GM11168 (cell line): ENCODE results near the gene NLRX1.
"Not testable (repeated sequence)": the region's sequence is repeated elsewhere in the genome, so short reads cannot be mapped to it uniquely, and the experiment has no call there.

ENCODE experiments used
- in situ Hi-C: fragments of 300-500 bp; cut with MboI; formaldehyde crosslinking; loops from one replicate; pipeline ENCODE4 v1.12.0; 2022; ENCODE audit warnings: low sequenced_read_pairs; ENCODE audit not compliant: unreplicated experiment

Gene NLRX1

DNA sequence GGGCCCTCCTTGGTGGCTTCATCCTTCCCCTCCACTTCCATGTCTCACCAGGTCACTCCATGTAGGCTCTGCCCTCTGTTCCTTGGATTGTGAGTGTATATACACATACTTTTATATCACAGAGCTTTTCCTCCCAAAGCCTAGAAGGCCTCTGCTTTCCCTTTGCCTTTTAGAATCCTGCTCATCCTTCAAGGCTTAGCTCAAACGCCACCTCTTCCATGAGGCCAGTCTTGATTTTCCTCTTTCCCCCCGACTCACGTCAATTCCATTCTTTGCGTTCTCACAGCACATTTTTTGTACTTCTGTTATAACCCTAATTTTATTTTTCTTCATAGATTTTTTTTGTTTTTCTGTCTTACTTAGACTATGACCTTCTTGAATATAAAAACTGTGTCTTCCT, 15.9 kb upstream of the NLRX1 start:
- in situ Hi-C loops = no loop called here

DNA sequence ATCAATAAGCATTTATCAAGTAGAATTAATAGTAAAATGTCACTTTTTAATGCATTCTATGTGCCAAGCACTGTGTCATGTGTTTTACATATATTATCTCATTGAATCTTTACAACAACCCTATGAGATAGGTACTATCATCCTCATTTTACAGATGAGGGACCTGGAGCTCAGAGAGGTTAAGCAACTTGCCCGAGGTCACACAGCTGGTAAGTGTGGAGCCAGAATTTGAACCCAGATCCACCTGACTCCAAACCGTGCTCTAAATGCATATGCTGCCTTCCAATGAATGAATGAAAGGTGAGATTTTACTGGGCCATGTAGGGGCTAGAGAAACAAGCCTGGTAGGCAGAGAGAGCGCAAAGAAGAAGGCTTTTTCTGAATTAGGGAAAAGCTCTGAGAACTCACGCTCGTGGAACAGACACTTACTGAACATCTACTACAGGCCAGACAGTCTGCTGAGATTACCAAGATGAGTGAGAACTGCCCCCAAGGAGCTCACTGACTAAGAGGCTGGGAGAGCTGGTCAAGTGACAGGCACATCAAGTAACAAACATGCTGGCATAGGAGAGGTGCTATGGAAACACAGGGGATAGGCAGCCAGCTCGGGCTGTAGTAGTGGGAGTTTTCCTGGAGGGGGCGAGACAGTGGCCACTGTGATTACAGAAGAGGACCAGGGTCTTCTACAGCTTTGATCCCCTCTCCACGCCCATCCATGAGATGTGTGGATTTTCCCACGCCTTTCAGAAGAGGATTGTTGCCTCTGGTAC, 15.3 kb upstream of the NLRX1 start:
- in situ Hi-C loops = no loop called here

DNA sequence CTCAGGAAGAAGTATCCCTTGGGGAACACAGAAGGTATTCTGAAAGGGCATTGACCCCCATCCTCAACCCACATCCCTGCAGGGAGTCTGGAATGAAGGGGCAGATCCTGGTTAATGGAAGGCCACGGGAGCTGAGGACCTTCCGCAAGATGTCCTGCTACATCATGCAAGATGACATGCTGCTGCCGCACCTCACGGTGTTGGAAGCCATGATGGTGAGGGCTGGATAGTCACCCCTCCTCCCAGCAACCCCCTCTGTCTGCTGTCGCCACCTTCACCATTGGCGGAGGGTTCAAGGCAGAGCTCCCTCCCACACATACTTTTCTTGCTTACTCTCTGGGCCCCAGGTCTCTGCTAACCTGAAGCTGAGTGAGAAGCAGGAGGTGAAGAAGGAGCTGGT, 14.3 kb upstream of the NLRX1 start:
- in situ Hi-C loops = no loop called here

DNA sequence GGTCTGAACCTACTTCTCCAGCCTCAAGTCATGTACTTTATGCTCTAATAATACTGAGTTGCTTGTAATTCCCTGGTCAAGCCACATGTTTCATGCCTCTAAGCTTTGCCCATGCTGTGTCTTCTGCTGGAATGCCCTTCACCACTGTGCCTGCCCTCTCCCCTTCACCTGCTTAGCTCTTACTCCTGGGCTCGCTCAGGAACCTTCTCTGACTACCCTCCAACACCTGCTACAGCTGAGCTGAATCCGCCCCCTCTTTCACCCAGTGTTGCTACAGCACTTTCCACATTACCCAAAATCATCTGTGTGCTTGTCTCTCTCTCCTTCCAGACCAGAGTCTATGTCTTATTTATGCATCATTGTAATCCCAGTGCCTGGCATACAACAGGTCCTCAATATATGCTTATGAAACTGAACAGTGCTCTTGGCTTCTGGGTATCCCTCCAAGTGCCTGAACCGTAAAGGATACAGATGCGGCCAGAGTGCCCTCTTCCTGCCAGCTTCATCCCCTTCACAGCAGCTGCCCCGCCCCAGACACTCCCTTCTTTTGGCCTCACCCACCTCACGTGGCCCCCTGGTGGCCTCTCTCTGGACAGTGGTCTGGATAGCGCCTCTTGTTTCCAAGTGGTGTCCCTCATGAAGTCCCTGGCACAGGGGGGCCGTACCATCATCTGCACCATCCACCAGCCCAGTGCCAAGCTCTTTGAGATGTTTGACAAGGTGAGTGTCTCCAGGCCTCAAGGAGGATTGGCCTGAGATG, 12.6 kb upstream of the NLRX1 start:
- in situ Hi-C loops = no loop called here

DNA sequence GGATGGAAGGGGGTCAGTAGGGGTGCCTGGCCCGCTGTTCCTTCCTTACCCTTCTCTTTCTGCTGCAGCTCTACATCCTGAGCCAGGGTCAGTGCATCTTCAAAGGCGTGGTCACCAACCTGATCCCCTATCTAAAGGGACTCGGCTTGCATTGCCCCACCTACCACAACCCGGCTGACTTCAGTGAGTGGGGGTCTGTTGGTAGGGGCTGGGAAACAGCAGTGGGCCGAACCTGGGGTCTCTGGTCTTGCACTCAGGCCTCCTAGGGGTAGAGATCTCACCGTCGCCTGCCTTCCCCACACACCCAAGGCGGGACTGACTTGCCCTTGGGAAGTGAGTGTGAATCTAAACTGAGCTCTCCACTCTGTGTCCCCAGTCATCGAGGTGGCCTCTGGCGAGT, 12.0 kb upstream of the NLRX1 start:
- in situ Hi-C loops = no loop called here

DNA sequence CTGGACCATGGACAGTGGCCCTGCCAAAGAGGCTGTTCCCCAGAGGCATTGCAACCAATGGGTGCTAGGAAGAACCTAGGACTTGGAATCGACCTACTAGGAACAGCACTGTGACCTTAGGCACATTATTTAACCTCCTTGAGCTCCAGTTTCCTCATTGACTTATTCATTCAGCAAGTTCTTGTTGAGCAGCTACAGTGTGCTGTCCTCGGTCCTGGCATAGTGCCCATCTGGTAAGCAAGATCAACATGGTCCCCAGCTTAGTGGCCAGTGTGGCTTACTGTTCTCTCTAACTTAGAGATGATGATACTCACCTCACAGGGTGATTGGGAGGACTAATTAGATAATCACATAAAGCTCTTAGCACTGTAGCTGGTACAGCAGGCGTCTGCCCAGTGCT, 11.5 kb upstream of the NLRX1 start:
- in situ Hi-C loops = no loop called here

DNA sequence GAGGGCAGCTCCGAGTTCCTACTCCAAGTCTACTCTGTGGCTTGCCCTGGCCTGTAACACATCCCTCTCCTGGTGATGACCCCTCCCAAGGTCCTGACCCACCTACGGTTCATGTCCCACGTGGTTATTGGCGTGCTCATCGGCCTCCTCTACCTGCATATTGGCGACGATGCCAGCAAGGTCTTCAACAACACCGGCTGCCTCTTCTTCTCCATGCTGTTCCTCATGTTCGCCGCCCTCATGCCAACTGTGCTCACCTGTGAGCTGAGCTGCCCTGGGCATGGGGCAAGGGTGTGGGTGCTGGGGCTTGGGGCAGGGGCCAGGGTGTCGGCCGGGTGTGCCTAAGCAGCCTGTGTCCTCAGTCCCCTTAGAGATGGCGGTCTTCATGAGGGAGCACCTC, 10.1 kb upstream of the NLRX1 start:
- in situ Hi-C loops = no loop called here

DNA sequence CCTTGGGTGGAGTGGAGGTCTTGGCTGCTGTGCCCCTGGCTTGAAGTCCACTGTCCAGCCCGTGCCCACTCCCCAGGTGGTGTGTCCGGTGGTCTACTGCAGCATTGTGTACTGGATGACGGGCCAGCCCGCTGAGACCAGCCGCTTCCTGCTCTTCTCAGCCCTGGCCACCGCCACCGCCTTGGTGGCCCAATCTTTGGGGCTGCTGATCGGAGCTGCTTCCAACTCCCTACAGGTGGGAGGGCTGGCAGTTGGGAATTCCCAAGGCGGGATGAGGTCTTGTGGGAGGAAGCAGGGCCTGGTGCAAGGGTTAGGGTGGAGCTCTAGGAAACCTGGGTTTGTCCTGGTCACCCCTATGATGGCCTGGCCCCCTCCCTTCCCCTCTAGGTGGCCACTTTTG, 8.4 kb upstream of the NLRX1 start:
- in situ Hi-C loops = no loop called here

DNA sequence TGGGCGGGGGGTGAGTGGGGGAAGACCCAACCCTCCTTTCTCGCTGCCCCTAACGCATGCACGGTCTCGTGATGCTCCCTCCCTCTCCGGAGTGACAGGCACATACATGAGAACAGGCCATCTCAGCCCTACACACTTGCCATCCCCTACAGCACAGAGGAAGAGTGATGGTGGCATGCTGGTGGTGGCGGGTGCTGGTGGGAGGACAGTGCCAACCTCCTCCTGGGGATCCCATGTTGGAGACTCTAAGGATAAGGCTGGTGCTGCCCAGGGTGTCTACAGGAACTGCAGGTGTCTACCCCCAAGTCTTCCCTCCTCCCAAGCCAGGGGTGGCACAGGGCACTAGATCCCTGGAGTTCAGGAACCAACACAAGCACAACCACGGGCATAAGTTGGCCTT, 6.7 kb upstream of the NLRX1 start:
- in situ Hi-C loops = no loop called here

DNA sequence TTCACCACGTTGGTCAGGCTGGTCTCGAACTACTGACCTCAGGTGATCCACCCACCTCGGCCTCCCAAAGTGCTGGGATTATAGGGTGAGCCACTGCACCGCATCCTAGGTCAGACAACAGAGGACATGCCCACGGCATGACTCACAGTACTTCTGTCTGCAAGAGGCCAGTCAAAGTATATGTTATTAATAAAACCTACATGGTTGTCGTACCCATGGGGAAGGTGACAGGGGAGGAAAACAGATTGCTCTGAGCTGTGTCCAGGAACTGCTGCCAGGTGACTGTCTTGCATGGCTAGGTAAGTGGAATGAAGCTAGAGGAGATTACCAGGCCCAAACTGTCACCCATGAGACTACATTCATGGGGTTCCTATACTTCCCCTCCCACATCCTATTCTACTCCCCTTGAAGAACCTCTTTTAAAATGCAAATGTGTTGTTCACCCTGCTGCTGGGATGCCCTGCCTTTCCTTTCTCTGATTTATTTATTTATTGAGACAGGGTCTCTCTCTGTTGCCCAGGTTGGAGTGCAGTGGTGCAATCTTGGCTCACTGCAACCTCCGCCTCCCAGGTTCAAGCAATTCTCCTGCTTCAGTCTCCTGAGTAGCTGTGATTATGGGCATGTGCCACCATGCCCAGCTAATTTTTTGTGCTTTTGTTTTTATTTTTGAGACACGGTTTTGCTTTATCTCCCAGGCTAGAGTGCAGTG, 2.0 kb upstream of the NLRX1 start:
- in situ Hi-C loops = no loop called here

DNA sequence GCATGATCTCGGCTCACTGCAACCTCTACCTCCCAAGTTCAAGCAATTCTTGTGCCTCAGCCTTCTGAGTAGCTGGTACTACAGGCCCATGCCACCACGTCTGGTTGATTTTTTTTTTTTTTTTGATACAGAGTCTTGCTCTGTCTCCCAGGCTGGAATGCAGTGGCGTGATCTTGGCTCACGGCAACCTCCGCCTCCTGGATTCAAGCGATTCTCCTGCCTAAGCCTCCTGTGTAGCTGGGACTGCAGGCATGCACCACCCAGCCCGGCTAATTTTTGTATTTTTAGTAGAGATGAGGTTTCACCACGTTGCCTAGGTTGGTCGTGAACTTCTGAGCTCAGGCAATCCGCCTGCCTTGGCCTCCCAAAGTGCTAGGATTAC, 1.5 kb upstream of the NLRX1 start:
- in situ Hi-C loops = not testable (repeated sequence)

DNA sequence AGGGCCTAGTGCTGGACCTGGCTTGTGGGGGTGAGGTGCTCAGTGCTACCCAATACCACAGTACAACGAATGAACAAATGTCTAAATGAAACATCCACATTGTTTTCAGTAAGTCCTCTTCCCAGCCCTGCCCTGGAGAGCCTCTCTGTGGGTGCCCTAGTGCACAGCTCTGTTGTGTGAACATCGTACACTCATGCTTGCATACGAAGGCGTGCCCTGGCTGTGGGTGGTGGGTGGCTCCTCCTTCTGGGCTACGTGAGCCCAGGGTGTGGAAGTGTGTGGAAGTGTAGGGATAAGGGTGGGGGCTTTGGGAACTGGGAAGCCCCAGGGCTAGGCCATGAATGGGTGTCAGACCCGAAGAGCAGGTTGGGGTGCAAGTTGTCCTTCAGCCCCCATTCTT, 592 bp upstream of the NLRX1 start:
- in situ Hi-C loops = no loop called here

DNA sequence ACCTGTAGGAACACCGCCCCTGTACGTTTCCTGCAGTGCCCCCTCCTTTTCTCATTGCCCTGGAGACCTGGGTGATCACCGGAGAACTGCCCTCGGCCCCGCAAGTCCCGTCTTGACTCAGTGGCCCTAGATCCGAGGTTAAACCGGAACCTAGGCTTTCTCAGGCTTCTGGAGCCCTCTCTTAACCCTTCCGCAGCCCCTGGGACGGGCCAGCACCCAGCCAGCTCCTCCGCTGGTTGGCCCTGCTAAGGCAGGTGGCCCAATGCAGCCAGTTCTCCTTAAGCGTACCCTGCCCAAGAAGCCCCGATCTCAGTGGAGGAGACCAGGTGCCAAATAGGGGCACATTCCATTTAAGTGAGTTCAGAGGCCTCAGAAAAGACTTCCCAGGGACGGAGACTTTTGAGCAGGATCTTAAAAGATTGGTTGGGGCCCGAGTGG, 776 bp downstream of the NLRX1 start:
- in situ Hi-C loops = no loop called here

DNA sequence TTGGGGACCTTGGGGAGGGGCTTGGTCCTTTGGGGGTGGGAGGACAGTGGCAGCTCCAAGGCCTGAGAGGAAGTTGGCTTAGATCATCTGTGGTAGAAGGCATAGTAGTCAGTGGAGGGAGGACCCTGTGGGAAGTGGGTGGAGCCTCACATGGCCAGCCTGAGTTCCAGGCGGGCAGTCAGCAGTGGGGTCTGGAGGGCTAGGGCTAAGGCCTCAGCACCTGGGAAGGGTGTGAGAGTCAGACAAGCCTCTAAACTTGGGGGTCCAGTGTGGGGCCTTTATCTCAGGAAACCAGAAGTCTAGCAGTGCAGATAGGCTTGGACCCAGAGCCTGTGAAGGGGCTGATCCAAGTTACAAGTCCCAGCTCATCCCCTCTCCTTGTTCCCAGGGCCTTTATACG, 4.0 kb downstream of the NLRX1 start:
- in situ Hi-C loops = no loop called here

DNA sequence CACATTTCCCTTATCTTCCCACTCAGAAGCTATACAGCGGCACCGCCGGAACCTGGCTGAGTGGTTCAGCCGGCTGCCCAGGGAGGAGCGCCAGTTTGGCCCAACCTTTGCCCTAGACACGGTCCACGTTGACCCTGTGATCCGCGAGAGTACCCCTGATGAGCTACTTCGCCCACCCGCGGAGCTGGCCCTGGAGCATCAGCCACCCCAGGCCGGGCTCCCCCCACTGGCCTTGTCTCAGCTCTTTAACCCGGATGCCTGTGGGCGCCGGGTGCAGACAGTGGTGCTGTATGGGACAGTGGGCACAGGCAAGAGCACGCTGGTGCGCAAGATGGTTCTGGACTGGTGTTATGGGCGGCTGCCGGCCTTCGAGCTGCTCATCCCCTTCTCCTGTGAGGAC, 4.9 kb downstream of the NLRX1 start:
- in situ Hi-C loops = no loop called here

DNA sequence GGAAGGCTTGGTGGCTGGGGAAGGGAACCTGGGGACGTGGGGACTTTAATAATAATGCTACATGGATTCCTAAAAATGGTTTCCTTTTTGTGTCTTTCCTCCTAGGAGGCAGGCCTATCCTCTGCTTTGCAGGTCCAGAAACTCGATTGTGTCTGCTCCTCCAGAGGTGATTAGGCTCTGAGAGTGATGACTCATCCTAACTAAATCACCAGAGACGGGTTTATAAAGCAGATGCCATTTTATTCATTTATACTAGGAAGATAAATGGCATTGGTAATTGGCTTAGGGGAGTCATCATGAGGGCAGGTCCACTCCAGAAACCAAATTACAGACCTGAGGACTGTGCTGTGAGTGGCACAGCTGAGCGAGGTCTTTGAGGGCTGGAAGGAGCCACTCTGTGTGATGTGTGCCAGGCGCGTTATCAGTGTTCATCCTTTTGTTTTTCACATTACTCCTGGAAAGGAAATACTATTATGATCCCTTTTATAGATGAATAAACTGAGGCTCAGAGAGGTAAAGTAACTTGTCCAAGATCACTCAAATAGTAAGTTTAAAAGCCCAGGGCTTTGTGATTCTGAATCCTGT, 7.1 kb downstream of the NLRX1 start:
- in situ Hi-C loops = no loop called here

DNA sequence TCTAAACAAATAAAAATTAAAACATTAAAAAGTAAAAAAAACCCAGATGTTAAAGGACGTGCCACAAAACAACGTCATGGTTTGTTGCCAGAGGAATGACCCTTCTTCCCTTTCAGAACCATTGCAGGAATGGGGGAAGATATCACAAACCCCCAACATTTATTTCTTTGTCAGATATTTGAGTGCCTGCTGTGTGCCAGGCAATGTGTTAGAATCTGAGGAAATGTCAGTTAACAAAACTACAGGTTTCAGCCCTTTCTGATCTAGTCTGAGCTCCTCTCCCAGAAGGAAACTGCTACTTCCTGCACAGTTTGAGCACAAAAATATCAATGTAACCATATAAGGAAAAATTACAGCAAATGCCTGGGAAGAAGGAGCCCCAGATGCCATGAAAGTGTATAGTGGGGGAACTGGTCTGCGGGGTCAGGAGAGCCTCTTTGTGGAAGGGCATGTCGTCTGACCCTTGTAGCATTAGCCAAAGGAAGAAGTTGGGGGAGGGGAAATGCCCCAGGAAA, 9.7 kb downstream of the NLRX1 start:
- in situ Hi-C loops = no loop called here

DNA sequence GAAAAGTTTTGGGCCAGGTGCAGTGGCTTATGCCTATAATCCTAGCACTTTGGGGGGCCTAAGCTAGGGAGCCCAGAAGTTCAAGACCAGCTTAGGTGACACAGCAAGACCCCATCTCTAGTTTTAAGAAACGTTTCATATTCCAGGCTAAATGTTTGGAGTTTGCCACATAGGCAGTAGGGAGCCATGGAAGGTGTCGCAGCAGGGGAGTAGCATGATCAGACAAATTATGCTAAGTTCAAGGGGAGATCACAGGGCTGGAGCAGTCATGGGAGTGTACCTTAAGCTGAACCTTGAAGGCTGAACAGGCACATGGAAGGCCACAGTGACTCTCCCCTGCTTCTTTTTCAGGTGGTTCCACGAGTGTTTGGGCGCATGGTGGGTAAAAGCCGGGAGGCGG, 10.8 kb downstream of the NLRX1 start:
- in situ Hi-C loops = no loop called here

DNA sequence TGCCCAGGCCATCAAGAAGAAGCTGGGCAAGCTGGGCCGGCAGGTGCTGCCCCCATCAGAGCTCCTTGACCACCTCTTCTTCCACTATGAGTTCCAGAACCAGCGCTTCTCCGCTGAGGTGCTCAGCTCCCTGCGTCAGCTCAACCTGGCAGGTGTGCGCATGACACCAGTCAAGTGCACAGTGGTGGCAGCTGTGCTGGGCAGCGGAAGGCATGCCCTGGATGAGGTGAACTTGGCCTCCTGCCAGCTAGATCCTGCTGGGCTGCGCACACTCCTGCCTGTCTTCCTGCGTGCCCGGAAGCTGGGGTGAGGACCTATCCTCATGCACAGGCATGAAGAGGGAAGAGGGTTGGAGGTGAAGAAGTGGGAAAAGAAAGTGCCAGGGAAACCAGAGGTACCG, 11.5 kb downstream of the NLRX1 start:
- in situ Hi-C loops = no loop called here

DNA sequence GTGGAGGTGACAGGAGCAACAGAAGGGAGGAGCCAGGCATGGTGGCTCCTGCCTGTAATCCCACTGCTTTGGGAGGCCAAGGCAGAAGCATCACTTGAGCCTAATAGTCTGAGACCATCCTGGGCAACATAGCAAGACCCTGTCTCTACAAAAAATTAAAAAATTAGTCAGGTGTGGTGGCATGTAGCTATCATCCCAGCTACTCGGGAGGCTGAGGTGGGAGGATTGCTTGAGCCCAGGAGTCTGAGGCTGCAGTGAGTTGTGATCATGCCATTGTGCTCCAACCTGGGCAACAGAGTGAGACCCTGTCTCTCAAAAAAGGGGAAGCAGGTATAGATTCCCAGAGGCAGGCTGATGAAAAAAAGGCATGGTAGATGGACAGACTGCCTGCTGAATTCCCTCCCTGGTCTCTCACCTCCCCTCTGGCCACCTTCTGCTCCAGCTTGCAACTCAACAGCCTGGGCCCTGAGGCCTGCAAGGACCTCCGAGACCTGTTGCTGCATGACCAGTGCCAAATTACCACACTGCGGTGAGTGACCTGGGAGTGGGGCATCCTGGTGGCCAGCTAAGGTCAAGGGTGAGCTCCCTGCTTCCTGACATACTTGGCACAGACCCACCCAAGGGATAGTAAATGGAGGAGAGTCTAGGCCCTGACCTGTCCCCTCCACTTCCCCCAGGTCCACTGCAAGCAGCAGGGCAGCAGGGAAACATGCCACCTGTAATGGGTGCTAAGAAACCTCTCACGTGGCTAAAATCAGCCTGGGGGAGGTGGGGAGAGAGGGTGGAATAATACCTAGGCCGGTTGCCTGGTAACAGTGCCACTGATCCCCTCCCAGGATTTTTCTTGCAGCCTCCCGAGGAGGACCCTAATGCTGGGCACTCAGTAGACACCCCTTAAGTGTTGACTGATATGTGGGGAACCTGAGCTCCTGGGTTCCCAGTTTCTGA, 12.5 kb downstream of the NLRX1 start:
- in situ Hi-C loops = no loop called here
